Glomerular visceral epithelial cell (primary cell): ENCODE measurements around the gene FNBP1.

Experiments used
- DNase-seq: peaks from one replicate; pipeline ENCODE4 v3.0.0-alpha.2; 2016; ENCODE audit errors: extremely low spot score

Gene FNBP1

DNA sequence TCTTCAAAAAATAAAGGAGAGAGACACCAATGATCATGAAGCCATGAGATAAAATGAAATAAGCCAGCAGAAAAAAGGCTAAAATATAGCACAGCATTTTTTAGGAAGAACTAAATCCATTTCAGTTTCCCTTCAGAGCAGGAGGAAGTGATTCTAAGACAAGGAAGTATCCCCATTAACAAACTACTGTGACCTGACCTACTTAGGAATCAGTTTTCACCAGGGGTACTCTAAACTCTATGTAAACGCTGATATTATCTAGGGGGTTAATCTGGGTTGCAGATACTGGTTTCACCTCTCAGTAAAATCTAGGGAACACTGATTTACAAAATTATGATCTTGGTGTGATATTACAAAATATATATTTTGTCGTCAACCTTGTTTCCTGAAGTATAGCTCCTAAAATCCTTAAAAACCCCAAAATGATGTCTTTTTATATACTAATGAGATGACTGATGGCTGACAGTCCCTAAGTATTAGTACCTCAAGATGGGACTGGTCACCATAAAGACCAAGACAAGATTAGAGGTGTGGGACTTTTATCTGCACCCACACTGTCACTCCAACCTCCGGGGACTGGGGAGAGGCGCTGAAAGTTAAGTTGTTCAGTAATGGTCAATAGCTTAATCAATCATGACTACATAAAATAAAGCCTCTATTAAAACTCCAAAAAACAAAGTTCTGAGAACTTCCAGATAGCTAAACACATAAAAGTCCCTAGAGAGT lies 2.9 kb upstream of the FNBP1 start:
- no peak for DNase-seq

- DNase-seq, result no peak
Observed at GRCh38 chr9:130043654-130044623, 950 bp upstream of the FNBP1 start.

- peak; percentile 30 for DNase-seq
Observed at GRCh38 chr9:130042406-130042884, 544 bp downstream of the FNBP1 start.

DNA sequence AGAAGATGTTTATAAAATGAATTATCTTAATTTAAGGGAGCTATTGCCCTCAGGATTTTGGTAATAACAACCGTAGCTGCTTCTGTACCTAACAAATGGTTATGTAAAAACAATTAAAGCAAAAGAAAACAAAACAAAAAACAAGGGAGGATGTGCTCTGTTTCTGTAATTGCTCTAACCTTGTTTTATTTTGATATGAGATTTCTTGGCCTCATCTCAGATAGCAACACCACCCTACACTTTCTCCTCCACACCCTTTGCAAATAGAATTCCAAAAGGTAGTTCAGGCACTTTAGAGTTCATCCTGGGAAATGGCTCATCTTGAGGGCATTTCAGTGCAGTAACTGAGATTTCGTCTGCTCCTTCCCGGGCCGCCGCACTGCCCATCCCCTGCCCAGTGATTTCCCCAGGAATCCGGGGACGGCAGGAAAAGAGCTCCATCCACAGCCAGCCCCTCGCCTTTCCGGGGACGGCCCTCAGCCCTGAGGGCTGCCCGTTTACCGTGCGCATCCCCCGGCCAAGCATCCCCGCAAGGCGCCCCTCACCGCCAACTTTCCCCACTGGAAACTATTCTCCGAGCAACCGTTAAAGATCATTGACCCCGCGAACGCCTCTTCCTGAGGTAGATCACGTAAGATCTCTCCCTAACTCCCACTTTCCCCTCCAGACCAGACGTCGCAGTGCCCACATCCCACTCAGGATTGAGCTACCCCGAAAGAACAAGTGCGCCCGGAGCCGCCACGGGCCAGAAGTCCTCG lies 1.2 kb downstream of the FNBP1 start:
- peak; percentile 41 for DNase-seq

DNA sequence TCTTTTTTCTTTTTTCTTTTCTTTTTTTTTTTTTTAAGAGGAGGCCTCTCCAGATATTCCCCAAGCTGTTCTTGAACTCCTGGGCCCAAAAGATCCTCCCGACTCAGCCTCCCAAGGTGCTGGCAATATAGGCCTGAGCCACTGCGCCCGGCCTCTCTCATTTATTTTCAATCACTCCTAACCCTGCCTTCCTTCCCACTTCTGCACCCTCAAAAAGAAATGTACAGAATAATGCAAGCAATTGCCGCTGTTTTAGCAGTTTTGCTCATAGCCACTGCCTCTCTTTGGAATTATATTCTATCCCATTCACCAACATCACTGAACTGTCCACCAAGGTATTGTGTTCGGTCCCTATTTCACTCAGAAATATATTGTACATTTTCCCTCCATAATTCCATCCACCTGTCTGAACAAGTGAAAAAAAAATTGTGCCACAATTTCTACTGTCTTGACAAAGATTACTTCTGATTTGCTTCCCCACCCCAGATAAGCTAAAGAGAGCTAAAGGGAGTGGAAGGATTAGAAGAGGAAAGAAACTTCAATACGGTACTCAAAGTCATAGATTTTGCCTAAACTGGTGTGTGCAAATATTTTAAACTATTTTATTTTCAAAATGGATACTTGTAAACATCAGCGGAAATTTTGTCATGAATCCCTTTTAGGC lies 1.9 kb downstream of the FNBP1 start:
- DNase-seq, result no peak

- peak; percentile 16 for DNase-seq
Observed at GRCh38 chr9:130039528-130040147, 3.4 kb downstream of the FNBP1 start.

- no peak for DNase-seq
Observed at GRCh38 chr9:130036099-130036498, 6.9 kb downstream of the FNBP1 start.

GRCh38 chr9:130034570-130034969 lies 8.4 kb downstream of the FNBP1 start:
- peak; percentile 26 for DNase-seq

DNA sequence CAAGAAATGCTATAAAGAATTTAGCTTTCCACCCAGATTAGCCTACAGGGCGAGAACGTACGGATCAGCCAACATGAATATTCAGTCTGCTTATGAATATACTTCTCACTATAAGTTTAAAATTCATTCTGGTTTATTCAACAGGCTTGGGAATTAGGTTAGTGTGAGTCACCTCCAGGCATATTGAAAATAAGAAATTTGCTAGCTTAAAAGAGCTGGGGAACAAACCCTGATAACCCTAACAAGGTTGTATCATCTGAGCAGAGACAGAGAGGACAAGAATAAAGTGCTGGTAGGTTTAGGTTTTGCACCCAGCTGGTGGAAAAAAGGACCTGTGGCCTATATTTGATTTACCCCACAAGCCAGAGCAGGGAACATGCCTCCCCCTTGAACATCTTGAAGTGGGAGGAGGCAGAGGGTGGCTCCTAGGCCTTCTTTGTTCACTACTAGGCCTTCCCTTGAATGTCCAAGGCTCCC lies 12.3 kb downstream of the FNBP1 start:
- DNase-seq, result no peak

GRCh38 chr9:130029223-130029973 lies 13.6 kb downstream of the FNBP1 start:
- no peak for DNase-seq

DNA sequence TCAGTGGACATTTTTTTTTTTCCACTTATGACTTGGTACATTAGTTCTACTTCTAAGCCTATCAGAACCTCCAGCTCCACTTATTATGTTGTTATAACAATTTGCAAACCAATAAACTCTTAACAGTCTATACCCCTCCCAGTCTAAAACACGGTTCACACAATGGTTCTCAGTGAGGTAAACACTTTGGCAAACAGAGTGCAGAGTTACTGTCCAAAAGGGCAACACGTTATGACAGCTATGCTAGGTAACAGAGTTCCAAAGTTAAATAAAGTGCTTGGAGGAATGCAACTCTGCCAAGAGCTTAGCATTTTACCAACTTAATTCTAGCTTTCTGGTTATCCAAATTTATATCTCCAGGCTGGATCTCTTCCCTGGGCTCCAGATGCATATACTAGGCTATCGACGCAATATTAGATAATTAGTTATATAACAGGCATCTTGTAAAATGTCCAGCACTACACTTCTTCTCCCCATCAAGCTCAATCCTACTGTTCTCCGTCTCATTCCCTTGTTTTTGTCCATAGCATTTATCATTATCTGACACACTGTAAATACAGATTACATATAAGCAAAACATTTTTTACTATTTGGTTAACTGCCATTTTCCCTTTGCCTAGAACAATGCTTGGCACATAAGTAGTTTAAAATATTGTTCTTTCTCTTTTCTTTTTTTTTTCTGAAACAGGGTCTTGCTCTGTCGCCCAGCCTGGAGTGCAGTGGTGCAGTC lies 14.3 kb downstream of the FNBP1 start:
- DNase-seq, result no peak

GRCh38 chr9:130027533-130028365 lies 15.2 kb downstream of the FNBP1 start:
- no peak for DNase-seq

DNA sequence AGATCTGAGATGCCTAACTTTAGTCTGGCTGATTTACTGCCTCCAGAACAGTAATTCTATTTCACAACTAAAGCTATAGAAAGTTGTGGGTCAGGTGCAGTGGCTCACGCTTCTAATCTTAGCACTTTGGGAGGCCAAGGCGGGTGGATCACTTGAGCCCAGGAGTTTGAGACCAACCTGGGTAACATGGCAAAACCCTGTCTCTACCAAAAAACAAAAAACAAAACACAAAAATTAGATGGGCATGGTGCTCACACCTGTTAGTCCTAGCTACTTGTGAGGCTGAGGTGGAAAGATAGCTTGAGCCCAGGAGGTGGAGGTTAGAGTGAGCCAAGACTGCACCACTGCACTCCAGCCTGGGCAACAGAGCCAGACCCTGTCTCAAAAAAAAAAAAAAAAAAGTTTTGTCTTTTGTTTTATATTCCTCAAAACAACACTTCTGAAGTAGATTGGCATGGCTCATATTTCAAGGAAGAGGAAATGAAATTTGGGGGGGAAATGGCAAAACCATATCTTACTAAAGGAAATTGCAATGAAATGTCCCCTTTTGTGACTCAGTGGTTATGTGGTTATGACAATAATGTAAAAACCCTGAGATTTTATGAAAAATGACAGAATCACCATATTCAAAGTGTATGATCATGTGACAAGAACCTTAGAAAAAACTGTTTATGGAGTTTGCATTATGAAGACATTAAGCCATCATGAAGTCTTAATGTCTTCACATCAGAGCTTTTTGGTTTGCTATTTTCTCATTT lies 16.2 kb downstream of the FNBP1 start:
- DNase-seq, result no peak

DNA sequence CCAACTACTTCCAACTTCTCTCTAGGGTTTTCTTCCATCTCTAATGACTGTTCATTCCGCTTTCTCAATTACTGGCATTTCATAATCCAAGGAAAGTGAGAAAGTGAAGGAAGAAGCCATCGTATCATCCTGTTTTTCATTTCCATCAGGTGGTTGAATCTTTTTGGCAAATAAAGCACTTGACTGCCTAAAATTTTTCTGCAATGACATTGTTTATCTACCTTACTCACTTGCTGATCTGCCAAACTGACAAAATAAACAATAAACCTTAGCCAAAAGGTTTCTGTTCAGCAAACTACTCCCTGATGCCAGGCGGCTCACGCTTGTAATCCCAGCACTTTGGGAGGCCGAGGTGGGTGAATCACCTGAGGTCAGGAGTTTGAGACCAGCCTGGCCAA lies 18.4 kb downstream of the FNBP1 start:
- no peak for DNase-seq

DNA sequence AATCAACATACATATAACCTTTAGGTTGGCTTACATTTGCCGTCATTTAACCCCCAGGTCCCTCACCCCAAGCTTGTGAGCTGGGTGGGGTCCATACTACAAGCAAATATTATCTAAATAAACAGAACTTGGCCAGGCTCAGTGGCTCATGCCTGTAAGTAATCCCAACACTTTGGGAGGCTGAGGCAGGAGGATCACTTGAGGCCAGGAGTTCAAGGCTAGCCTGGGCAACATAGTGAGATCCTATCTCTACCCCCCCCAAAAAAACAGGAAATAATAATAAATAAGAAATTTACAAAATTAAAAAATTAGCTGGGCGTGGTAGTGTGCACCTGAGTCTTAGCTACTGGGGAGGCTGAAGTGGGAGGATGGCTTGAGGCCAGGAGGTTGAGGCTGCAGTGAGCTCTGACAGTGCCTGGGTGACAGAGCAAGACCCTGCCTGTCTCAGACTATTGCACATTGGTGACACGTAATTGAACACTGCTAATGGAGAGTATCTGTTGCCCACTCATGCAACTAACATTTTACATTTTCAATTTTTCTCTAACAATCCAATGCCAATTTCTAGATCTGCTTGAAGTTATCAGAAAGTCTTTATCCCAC lies 18.9 kb downstream of the FNBP1 start:
- no peak for DNase-seq

- peak; percentile 40 for DNase-seq
Observed at GRCh38 chr9:130023144-130023787, 19.7 kb downstream of the FNBP1 start.
